ENCODE measurements around the gene ZNF451.

ZNF451 gene

GRCh38 chr6:57205550-57206328, 115.8 kb downstream of the ZNF451 start:
- no peak for DNase-seq (ENCODE audit: low read depth)

GRCh38 chr6:57207141-57207540, 117.2 kb downstream of the ZNF451 start:
- no peak for DNase-seq (ENCODE audit: low read depth)

GRCh38 chr6:57207872-57208271, 117.9 kb downstream of the ZNF451 start:
- DNase-seq (ENCODE audit: low read depth): no peak

GRCh38 chr6:57209030-57209429, 119.0 kb downstream of the ZNF451 start:
- no peak for DNase-seq (ENCODE audit: low read depth)

GRCh38 chr6:57210060-57210459, 120.1 kb downstream of the ZNF451 start:
- DNase-seq (ENCODE audit: low read depth): no peak

GRCh38 chr6:57215260-57215659, 125.3 kb downstream of the ZNF451 start:
- no peak for DNase-seq (ENCODE audit: low read depth)

- DNase-seq (ENCODE audit: low read depth): no peak
Observed at GRCh38 chr6:57216235-57217101, 126.5 kb downstream of the ZNF451 start.

GRCh38 chr6:57217270-57217669, 127.3 kb downstream of the ZNF451 start:
- no peak for DNase-seq (ENCODE audit: low read depth)

Data from stimulated activated CD8-positive, alpha-beta memory T cell treated with anti-CD3 and anti-CD28 coated beads, Interleukin-15, amount 100 ng/mL, for 24 hours (primary cell).